GM19468 (cell line): ENCODE results near the gene DNAJA2.

Experiments
- ATAC-seq: cut with Tn5 transposase; IDR thresholded peaks from one replicate; pipeline ENCODE4 v1.9.1; 2021; ENCODE audit warnings: mild to moderate bottlenecking, moderate library complexity, moderate number of reproducible peaks; ENCODE audit not compliant: unreplicated experiment; ENCODE audit errors: extremely low read depth

Gene DNAJA2

DNA sequence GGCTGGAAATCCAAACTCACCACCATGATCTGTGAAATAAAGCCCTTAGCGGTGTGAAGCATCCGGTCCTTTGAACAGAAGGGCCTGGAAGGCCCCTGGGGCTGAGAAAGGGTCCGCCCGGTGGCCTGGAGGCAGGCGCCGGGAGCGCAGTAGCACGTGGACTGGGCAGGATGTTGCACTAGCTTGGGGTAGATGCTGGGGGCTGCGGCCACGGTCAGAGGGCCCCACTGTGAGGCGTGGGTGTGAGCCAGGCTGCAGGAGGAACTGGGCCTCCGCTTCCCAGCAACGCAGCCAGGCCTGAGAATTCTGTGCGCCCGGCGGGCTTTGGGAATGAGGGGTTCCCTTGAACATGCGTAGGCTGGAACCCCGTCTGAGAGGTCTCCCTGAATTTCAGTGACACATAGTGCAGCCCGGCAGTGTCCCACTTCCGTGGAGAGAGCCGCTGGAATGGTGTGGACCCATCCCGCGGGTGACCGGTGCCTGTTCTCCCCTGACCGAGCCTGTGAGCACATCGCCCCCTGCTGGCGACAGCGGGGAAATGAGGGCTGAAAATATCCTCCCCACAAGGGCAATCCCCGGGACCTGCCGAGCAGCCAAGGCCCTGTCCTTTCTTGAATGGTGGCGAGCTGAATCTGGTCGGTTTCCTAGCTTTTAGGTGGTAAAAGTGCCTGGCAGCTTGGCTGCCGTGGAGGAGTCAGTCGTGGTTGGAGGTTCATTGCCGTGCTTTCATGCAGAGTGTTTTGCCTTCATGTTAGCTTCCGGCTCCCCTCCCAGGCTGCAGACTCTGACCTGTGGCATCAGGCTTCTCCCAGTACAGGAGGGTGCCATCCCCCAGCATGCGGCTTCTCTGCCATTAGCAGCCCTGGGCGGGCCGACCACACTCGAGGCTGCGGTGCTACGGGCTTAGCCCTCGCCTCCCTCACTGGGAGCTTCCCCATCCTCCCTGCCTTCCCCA is 43.8 kb downstream of the DNAJA2 start:
- ATAC-seq = no peak

- no peak for ATAC-seq
Observed at GRCh38 chr16:46928811-46929210, 44.7 kb downstream of the DNAJA2 start.

DNA sequence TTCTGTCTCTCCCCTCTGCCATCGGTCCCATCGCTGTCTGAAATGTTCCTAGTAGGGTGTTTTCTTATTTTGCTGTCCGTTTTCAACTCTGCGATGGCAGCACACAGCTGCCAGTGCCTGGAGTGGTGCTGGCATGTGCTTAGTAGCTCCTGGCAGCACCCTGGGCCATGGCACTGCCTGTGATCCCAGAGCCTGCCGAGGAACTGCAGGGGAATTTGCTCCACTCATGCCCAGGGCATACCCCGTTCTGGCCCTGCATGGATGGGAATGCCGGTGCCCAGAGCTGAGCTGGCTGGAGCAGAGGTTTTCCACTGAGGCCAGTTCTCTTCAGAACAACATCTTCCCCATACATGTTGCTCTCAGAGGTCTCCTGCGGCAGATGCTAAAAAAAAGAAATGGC is 46.2 kb downstream of the DNAJA2 start:
- no peak for ATAC-seq

DNA sequence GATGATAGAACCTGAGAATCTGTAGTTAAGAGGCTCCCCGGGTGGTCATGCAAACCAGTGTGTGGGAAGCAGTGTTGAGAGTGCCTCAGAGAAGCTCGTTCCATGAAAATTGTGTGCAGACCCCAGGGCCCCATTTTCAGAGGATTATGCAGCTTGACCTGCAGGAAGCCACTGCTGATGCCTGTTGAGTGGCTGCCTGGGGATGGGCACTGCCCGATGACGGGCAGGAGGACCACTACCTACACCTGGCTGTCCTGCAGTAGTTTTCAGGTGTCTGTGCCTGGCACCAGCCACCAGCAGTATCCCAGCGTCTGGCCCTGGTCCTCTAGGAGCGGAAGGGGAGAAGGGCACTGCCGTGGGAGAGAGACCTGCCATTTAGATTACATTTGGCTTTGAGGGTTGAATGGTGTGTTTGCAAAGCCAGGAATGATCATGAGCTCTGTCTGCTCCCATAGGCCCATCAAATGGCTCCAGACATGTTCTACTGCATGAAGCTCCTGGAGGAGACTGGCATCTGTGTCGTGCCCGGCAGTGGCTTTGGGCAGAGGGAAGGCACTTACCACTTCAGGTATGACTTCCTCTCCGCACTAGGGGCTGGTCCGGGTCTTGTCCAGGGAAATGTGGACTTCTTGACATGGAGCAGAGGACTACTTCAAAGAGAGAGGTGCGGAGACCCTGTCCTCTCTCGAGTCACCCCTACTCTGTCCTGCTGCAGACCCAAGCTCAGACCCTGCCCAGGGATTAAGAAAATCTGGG is 46.8 kb downstream of the DNAJA2 start:
- no peak for ATAC-seq

- no peak for ATAC-seq
Observed at GRCh38 chr16:46924402-46924801, 49.1 kb downstream of the DNAJA2 start.

DNA sequence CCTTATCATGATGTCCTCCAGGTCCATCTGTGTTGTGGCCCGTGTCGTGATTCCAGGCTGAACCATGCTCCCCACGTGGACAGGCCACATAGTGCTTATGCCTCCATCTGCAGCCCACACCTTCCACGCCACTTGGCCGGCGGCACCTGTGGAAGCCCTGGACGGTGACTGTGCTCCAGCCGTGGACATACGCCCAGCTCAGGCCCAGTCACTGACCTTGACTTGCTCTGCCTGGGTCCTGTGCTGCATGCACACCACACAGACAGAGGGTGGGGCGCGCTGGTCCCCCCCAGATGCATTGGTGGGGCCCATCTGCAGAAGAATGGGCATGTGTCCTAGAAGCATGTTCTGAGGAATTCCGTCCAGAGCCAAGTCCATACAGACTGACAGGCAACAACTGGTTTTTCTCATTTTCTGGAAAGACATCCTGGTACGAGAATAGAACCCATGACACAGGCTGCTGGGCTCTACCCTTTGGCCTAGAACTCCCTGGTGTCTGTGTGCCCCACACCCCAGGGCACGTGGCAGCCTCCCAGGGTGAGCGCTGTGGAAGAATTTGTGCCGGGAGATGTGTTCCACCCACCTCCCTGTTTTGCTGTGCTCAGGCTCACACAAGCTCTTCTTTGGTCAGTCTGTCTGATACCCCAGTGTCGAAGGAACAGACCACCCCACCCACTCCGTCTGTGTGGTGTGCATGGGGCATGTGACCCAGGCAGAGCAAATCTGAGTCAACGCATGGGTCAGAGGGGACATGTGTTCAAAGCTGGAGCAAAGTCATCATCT is 49.8 kb downstream of the DNAJA2 start:
- no peak for ATAC-seq

DNA sequence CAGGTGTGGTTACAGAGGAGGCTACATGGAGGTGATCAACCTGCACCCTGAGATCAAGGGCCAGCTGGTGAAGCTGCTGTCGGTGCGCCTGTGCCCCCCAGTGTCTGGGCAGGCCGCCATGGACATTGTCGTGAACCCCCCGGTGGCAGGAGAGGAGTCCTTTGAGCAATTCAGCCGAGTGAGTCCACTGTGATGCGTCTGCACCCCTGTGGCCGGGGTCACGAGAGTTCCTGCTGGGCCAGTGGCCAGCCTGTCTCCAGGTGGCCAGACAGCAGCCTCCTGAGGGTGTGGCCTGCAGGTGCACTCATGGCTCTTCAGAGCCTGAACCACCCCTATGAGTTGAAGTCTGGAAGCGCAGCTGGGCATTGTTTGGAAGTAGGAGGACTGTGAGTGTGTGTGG is 51.2 kb downstream of the DNAJA2 start:
- no peak for ATAC-seq

- ATAC-seq = no peak
Observed at GRCh38 chr16:46920402-46921068, 52.9 kb downstream of the DNAJA2 start.

DNA sequence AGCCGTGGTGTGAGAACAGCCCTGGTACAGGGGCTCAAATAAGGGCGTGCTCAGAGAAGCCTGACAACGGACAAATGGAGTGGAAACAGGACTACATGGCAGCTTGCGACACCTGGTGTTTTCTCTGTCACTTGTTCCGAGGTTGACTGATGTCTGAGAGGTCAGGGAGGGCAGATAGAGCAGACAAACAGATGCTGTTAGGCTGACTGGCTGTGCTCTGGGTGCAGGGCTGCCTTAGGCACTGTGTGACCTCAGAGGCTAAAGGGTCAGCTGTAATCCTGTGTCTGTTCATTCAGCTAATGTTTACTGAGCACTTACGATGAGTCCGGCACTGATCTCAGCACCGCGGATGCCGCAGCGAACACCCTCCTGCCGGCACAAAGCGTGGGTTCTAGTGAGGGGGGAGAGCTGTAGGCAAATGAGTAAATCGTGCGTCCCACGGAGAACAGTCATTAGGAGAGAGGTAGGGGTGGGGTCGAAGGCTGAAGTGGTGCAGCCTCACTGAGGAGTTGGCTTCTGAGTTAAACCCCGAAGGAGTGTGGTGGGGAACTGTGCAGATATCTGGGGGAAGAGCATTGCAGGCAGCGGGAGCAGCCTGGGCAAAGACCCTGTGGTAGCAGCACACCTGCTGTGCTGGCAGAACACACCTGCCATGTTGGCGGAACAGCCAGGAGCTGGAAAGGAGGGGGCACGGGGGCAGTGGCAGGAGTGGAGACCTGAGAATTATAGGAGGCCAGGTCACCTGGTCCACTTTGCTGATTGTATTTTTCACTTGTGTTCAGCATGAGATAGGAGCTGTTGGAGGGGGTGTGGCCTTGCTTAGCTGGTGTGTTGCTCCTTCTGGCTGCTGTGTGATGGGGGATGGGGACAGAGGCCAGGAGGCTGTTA is 54.3 kb downstream of the DNAJA2 start:
- peak; percentile 91 for ATAC-seq

DNA sequence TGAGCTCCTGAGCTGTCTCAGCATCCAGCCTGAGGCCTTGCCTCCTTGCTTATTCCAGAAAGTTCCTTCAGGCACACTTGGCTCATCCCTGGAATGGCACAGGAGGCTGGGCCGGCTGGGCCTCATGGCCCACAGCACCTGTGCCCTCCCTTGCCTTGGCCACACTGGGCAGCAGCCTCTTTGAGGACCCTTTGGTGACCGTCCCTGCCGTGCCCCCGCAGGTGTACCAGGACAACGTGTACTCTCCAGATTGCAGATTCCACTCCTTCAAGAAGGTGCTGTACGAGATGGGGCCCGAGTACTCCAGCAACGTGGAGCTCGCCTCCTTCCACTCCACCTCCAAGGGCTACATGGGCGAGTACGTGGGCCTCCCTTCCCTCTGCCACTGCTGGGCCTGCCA is 55.1 kb downstream of the DNAJA2 start:
- ATAC-seq = no peak

GRCh38 chr16:46916980-46917379 is 56.5 kb downstream of the DNAJA2 start:
- ATAC-seq = no peak

- no peak for ATAC-seq
Observed at GRCh38 chr16:46915483-46916025, 57.9 kb downstream of the DNAJA2 start.

- no peak for ATAC-seq
Observed at GRCh38 chr16:46914556-46915201, 58.8 kb downstream of the DNAJA2 start.

DNA sequence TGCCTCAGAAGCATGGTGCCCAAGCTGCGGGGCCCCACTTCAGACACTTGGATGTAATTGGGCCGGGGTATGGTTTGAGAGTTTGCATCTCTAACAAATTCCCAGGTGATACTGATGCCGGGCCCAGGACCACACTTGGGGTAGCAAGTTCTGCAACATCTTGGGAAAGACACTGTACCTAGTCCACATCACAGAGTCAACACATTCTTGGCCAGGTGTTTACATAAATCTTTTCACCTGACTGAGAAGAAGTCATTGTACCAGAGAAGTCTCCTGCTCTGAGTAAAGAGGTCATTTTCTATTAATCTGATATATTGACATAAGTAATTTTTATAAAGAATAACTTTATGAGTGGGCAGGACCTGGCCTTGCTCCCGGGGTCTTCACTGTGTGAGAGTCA is 61.8 kb downstream of the DNAJA2 start:
- no peak for ATAC-seq

DNA sequence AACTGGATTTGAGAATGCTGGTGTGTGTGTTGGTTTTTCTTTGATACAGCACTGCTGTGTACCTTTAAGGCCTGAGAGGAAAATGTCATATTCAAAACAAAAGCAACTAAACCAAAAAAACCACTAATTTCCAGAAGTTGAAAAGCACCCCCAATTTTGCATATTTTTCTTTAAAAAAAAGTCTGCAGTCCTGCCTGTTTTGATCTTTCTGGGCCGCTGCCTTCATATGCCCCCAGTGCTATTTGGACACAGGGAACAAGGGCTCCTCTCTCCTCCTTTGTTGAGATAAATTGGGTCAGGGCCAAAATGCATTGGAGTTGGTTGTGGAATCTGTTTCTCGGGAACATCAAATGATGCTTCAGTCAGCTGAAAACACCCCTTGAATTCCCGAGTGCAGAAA is 62.4 kb downstream of the DNAJA2 start:
- ATAC-seq = no peak

DNA sequence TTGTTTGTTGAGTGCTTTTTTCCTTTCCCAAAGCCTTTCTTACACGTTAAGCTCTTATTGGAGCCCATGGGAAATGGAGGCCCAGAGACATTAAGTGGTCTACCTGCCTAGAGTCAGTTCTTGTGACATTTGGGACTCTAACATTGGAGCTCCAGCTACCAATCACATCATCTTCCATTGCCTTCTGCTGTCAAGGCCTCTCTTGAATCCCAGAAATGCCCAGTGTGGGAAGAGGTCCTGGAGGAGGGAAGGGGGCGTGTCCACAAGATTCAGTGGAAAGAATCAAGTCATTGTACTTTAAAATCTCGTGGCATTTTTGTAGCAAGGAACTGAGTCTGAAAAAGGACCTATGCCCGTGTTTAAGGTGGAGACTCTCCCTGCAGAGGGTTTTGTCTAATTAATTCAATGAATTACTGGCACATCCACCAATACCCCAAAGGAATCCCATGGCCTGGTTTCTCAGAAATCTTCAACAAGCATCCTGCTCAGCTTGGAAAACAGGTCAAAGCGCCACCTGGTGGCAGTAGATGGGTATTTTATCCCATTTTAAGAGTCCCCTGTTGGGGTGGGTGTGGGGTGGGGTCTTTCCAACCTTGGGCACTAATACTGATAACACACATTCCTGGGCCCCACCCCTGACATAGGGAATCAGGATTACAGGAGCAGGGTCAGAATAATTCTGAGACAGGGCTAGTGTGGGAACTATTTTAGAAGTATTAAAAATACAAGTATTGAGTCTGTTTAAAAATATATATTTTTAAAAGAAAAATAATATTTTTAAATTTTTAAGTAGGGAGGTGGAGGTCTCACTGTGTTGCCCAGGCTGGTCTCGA is 64.7 kb downstream of the DNAJA2 start:
- no peak for ATAC-seq

DNA sequence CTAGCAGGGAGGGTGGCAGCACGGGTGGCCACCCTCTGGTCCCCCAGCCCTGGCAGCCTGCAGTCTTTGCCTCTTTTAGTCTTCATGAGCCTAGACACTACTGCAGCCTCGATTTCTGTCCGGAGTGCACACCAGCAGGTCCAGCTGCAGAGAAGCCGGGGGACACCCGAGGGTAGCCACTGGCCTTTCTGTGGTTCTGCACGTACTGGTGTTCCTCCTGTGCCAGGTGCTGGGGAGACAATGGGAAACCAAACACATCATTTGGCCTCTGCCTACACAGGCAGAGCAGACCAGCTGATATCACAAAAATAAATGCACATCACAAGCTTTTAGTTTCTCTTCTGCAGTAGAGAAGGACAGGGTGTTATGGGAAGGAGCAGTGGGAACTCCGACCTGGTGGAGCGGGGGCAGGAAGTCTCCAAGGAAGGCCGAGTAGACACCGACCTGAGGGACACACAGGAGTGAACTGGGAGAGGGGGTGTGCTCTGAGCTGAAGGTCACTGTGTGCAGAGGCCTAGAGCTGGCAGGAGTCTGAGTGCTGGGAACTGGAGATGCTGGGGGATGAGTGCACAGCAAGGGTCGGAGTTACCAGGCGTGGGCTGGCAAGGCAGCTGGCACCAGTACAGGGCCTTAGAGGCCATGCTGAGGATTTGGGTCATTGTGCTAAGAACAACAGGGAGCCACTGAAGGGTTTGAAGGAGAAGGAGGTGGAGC is 66.3 kb downstream of the DNAJA2 start:
- no peak for ATAC-seq
